Keratinocyte (primary cell): ENCODE data around the gene SYPL1.

Source experiments
- EZH2 ChIP-seq: IDR thresholded peaks from one replicate; pipeline ENCODE4 v1.6.1; 2012; ENCODE audit warnings: inconsistent platforms, mild to moderate bottlenecking, low read length, moderate library complexity
- TF ChIP-seq, protein P1 (sequence below), 3 experiments: IDR thresholded peaks in 1 of 3; conservative IDR thresholded peaks in 1 of 3; optimal IDR thresholded peaks in 1 of 3; 2 replicates in 2 of 3; 3 replicates in 1 of 3; pipeline versions ENCODE3 to v1.5.1; 2011; ENCODE audit warnings: low read length in 3 of 3, mild to moderate bottlenecking in 3 of 3, moderate library complexity in 2 of 3, control low read depth in 1 of 3, inconsistent platforms in 1 of 3; ENCODE audit not compliant: insufficient read depth in 2 of 3; ENCODE audit errors: extremely low read depth in 1 of 3

DNA sequence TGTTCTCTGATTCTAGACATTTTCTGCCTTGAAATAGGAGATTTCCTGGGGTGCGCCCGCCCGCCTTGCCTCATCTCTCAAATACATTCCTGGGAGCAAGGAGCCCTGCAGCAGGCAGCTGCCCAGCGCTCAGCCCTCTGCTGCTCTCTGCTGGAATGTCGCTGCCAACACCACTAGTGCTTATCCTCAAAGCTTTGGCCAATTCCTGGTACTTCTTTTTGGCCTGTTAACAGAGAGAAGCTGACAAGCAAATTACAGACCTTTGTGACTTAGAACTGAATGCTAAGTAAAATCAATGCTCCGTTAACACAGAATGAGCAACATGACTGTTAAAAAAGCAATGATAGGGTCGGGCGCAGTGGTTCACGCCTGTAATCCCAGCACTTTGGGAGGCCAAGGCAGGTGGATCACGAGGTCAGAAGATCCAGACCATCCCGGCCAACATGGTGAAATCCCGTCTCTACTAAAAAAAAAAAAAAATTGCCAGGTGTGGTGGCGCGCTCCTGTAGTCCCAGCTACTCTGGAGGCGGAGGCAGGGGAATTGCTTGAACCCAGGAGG lies 41.9 kb upstream of the SYPL1 start:
- TF ChIP-seq, protein P1, sequence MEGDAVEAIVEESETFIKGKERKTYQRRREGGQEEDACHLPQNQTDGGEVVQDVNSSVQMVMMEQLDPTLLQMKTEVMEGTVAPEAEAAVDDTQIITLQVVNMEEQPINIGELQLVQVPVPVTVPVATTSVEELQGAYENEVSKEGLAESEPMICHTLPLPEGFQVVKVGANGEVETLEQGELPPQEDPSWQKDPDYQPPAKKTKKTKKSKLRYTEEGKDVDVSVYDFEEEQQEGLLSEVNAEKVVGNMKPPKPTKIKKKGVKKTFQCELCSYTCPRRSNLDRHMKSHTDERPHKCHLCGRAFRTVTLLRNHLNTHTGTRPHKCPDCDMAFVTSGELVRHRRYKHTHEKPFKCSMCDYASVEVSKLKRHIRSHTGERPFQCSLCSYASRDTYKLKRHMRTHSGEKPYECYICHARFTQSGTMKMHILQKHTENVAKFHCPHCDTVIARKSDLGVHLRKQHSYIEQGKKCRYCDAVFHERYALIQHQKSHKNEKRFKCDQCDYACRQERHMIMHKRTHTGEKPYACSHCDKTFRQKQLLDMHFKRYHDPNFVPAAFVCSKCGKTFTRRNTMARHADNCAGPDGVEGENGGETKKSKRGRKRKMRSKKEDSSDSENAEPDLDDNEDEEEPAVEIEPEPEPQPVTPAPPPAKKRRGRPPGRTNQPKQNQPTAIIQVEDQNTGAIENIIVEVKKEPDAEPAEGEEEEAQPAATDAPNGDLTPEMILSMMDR (optimal IDR thresholded peaks at IDR 0.05 in 1 of 3, IDR thresholded peaks at IDR 0.05 in 1 of 3, conservative IDR thresholded peaks at IDR 0.05 in 1 of 3; ENCODE audit: extremely low read depth in 1 of 3, insufficient read depth in 2 of 3, low read length in 3 of 3), result peak; percentile 95 to 97 (median 97)
- TF ChIP-seq EZH2, result no peak
